Right cardiac atrium (tissue), 5 donors: Measurements from ENCODE around the gene FHIT. TPM values are rescaled to one million over a fixed set of nuclear protein-coding genes. Genes with fewer than 3 reads are reported as not detected.

Experiments
- ATAC-seq, 2 donors: fragments of 200-7000 bp; cut with Tn5 transposase; one replicate each; pipeline versions ENCODE4 v1.8.0 to v1.9.1; 2020; ENCODE audit warnings: moderate library complexity in 2 of 2, mild to moderate bottlenecking in 1 of 2
- DNase-seq, 3 donors: peaks; one replicate each; pipeline ENCODE4 v3.0.0-alpha.2; 2020
- H3K27ac ChIP-seq: one replicate; pipeline ENCODE4 v1.5.1; 2013; ENCODE audit warnings: mild to moderate bottlenecking, low read length, control low read depth, moderate library complexity
- H3K27me3 ChIP-seq: one replicate; pipeline ENCODE4 v1.6.1; 2013; ENCODE audit not compliant: control insufficient read depth, insufficient read depth
- H3K4me1 ChIP-seq: one replicate; pipeline ENCODE4 v1.6.1; 2013; ENCODE audit warnings: low read length; ENCODE audit not compliant: control insufficient read depth, insufficient read depth
- H3K4me3 ChIP-seq: one replicate; pipeline ENCODE4 v1.5.1; 2013; ENCODE audit warnings: low read length, control low read depth
- H3K9me3 ChIP-seq: one replicate; pipeline ENCODE4 v1.6.1; 2013; ENCODE audit warnings: low read length; ENCODE audit not compliant: control insufficient read depth
- WGBS: extraction: QIAGEN DNeasy Blood & Tissue Kit; methylation state at CpG from one replicate; pipeline ENCODE4 v1.1.7; 2013; 5-methylcytosine and 5-hydroxymethylcytosine counted together
- intact Hi-C, 4 donors: fragments of 100-400 bp; cut with DNase I; formaldehyde crosslinking; loops; one replicate each; pipeline versions ENCODE4 v1.11.0 to v1.14.0; 2022 to 2023
- polyA plus RNA-seq: library from polyadenylated mRNA; stranded (reverse); fragments of 200-250 nt; gene quantifications from one replicate; pipeline ENCODE4 v1.2.3, GENCODE V29; 2013
- total RNA-seq, 4 donors: library from RNA; stranded (reverse); fragmentation: NEBNext Ultra II Directional; extraction: Animal tissue kit (Norgen Biotek cat#: 25700); gene quantifications; one replicate each; pipeline ENCODE4 v1.2.1, GENCODE V29; 2021
- donor health status: healthy with polysubstance abuse.
- donor health status: DM: no; HTN: yes; CAD: no.
- donor health status: DM: no; HTN: no; CAD: no.
- donor health status: DM: no; HTN: yes; CAD: no; lungs with severe emphysema.
- donor health status: DM: yes; HTN: yes; CAD: no.

FHIT gene
- total and polyA plus RNA-seq, 5 donors, result 16.5 to 25.8 (median 21.4) TPM

DNA sequence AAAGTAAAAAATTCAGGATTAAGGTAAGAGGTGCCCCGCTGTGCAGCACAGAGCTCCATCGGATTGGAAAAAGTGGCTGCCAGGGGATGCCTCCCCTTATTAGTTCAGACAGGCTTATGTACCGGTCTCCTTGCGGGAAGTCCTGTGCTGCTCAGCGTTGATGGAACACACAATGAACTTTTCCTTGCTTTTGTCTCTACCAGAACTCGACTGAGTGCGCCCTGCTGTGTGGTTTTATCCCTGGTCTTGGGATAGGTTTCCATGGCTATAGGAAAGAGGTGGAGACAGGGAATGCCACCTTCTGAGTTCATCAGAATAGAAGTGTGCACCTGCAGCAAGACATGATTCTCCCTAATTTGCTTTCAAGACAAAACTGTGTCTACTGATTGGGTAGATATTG lies 1455.5 kb downstream of the FHIT start:
- ATAC-seq (no peak), DNase-seq (no peak)
- Histone ChIP-seq H3K4me1 (no peaks in the 10 kb centered on the region), H3K4me3 (no peak overlapping the region), H3K9me3 (no peaks in the 10 kb centered on the region), H3K27me3 (no peaks in the 10 kb centered on the region), H3K27ac (no peak overlapping the region)
- intact Hi-C loops, result no loop called here
- WGBS, result 95% methylated on average over 7 of the region's 7 CpGs

DNA sequence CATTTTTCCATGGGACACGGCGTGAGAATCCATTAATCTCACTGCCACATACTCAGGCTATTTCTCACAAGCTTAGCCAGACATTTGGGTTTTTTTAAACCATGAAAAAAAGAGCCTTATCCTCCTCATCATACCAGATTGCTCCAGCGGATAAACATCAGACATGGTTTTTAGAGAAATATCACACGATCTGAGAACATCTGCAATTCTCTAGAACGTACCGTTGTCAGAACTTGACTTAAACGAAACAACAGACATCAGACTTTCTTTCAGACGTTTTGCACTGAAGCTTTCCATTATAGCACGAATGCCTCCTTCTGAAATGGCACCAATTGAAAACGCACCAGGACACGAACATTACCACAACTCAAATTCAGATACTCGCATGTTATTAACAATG lies 1457.3 kb downstream of the FHIT start:
- no peaks in the 10 kb centered on the region for H3K27me3 ChIP-seq
- no peak overlapping the region for H3K27ac ChIP-seq
- no peaks in the 10 kb centered on the region for H3K4me1 ChIP-seq
- WGBS, result 87% methylated on average over 12 of the region's 12 CpGs
- no peak for DNase-seq
- H3K9me3 ChIP-seq, result no peaks in the 10 kb centered on the region
- ATAC-seq, result no peak
- no peak overlapping the region for H3K4me3 ChIP-seq
- intact Hi-C loops, result no loop called here

GRCh38 chr3:59791774-59792308 lies 1459.4 kb downstream of the FHIT start:
- DNase-seq (no peak), ATAC-seq (no peak)
- intact Hi-C loops, result no loop called here
- Histone ChIP-seq H3K9me3 (no peaks in the 10 kb centered on the region), H3K27ac (no peak overlapping the region), H3K4me1 (no peaks in the 10 kb centered on the region), H3K4me3 (no peak overlapping the region), H3K27me3 (no peaks in the 10 kb centered on the region)
- WGBS, result 80% methylated on average over 3 of the region's 3 CpGs

GRCh38 chr3:59790241-59790640 lies 1461.0 kb downstream of the FHIT start:
- H3K27me3 ChIP-seq, result no peaks in the 10 kb centered on the region
- no peak overlapping the region for H3K27ac ChIP-seq
- no peak for ATAC-seq
- H3K9me3 ChIP-seq, result no peaks in the 10 kb centered on the region
- WGBS, result 76% methylated on average over 1 of the region's 1 CpG
- DNase-seq, result no peak
- H3K4me3 ChIP-seq, result no peak overlapping the region
- intact Hi-C loops, result no loop called here
- H3K4me1 ChIP-seq, result no peaks in the 10 kb centered on the region

GRCh38 chr3:59788801-59789200 lies 1462.5 kb downstream of the FHIT start:
- 94% methylated on average over 4 of the region's 4 CpGs for WGBS
- intact Hi-C loops, result no loop called here

DNA sequence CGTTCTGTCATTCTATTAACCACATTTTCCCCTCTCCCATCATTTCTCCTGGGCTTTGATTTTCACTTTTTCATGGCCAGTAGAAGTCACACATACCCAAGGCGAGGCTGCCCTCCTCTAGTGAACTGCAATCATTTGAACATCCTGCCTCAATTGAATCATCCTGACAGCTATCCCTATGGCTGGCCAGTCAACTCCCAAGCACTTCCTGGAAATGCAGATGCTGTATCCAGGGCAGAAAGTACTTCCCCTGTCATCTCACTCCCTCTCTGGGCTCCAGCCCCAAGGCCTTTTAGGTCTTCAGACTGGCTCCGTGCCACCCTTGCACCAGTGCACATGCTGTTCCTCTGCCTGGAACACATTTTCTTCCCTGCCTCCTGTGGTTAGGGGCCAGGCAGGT lies 1463.1 kb downstream of the FHIT start:
- H3K4me1 ChIP-seq, result no peaks in the 10 kb centered on the region
- 86% methylated on average over 3 of the region's 3 CpGs for WGBS
- H3K4me3 ChIP-seq, result no peak overlapping the region
- DNase-seq (no peak), ATAC-seq (no peak)
- H3K27ac ChIP-seq, result no peak overlapping the region
- no peaks in the 10 kb centered on the region for H3K27me3 ChIP-seq
- intact Hi-C loops, result no loop called here
- H3K9me3 ChIP-seq, result no peaks in the 10 kb centered on the region

More at GRCh38 chr3:59788801-59789200, 1462.5 kb downstream of the FHIT start:
- DNase-seq (no peak), ATAC-seq (no peak)
- Histone ChIP-seq H3K9me3 (no peaks in the 10 kb centered on the region), H3K27me3 (no peaks in the 10 kb centered on the region), H3K27ac (no peak overlapping the region), H3K4me3 (no peak overlapping the region), H3K4me1 (no peaks in the 10 kb centered on the region)

DNA sequence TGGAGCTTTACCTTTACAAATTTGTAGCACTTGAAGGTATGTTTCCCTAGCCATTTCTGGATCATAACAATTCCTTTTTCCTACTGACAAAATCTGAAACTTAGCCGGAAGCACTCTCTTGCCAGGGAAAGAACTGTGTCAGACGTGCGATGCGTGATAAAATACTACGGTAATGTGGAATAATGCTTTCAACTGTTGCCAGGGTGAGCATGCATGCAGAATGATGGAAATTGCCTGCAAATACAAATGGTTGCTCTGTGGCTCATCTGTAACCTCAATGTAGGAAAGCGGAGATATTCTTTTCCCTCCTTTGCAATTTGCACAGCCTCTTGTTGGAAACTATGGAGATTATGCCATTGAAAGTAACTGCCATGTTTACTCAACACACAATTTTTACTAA lies 1464.9 kb downstream of the FHIT start:
- intact Hi-C loops, result no loop called here
- Histone ChIP-seq H3K9me3 (no peaks in the 10 kb centered on the region), H3K4me3 (no peak overlapping the region), H3K4me1 (no peaks in the 10 kb centered on the region), H3K27ac (no peak overlapping the region), H3K27me3 (no peaks in the 10 kb centered on the region)
- DNase-seq (no peak), ATAC-seq (no peak)
- WGBS, result 85% methylated on average over 6 of the region's 6 CpGs

DNA sequence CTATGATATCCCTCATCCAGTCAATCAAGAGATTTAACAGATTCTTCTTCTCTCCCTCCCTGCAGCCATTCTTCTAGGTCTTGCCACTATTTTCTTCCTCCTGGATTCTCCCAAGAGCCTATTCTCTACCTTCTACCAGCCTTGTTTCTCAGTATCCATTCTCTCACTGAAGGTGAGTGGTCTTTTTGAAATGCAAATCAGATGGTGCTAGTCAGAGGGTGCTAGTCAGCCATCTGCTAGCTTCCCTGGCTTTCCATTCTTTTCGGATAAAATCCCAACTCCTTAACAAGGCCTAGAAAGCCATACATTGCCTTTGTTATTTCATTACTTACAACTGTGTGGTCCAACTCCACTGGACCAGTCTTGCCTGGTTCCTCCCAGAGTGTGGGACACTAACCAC lies 1467.1 kb downstream of the FHIT start:
- WGBS, result 94% methylated on average over 1 of the region's 1 CpG
- Histone ChIP-seq H3K4me1 (no peaks in the 10 kb centered on the region), H3K4me3 (no peak overlapping the region), H3K27me3 (no peaks in the 10 kb centered on the region), H3K9me3 (no peaks in the 10 kb centered on the region), H3K27ac (no peak overlapping the region)
- intact Hi-C loops, result no loop called here
- no peak for ATAC-seq
- DNase-seq, result no peak

DNA sequence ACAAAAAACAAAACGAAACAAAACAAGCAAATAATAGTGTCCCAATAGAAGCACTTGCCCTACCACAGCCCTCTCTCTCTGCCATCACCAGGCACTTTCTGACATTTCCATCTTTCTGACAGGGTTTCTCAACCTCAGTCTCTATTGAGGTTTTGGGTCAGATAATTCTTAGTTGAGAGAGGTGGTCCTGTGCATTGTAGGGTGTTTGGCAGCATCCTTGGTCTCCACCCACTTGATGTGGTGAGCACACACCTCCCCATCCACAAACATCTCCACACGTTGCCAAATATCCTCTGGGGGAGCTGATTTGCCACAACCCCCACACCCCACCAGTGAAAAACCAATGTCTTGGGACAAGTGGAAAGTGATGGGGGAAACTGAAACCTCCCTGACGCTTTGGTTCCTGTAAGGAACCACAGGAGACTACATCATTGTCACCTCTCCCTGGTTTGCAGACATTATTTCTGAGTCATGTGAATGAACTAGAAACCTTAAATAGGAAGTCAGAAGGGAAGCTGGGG lies 1467.7 kb downstream of the FHIT start:
- H3K4me1 ChIP-seq, result no peaks in the 10 kb centered on the region
- H3K4me3 ChIP-seq, result no peak overlapping the region
- no peaks in the 10 kb centered on the region for H3K9me3 ChIP-seq
- intact Hi-C loops, result no loop called here
- H3K27me3 ChIP-seq, result no peaks in the 10 kb centered on the region
- ATAC-seq, result no peak
- WGBS, result 66% methylated on average over 3 of the region's 3 CpGs
- H3K27ac ChIP-seq, result no peak overlapping the region
- DNase-seq, result no peak

GRCh38 chr3:59782664-59783063 lies 1468.6 kb downstream of the FHIT start:
- no peak for DNase-seq
- no peak overlapping the region for H3K4me3 ChIP-seq
- no peak for ATAC-seq
- no peak overlapping the region for H3K27ac ChIP-seq
- H3K9me3 ChIP-seq, result no peaks in the 10 kb centered on the region
- H3K4me1 ChIP-seq, result no peaks in the 10 kb centered on the region
- intact Hi-C loops, result no loop called here
- no peaks in the 10 kb centered on the region for H3K27me3 ChIP-seq

DNA sequence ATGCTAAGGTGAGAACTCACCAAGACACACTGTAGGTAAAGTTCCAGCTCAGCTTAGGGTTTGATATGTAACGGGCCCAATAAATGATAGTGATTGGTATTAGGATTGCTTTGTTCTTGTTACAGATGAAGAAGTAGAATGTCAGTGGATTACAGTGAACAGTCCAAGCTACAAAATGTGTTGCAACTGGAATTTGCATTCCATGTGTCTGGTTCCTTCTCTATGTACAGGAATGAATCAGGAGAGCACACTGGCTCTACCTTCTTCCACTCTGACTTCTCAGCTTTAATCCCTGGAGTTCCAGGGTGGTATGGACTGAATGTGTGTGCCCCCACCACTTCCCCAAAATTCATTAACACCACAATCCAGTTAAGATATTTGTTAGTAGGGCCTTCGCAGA lies 1471.0 kb downstream of the FHIT start:
- ATAC-seq, result no peak
- 94% methylated on average over 2 of the region's 2 CpGs for WGBS
- Histone ChIP-seq H3K4me1 (no peaks in the 10 kb centered on the region), H3K27me3 (no peaks in the 10 kb centered on the region), H3K4me3 (no peak overlapping the region), H3K9me3 (no peaks in the 10 kb centered on the region), H3K27ac (no peak overlapping the region)
- DNase-seq, result no peak
- intact Hi-C loops, result no loop called here

DNA sequence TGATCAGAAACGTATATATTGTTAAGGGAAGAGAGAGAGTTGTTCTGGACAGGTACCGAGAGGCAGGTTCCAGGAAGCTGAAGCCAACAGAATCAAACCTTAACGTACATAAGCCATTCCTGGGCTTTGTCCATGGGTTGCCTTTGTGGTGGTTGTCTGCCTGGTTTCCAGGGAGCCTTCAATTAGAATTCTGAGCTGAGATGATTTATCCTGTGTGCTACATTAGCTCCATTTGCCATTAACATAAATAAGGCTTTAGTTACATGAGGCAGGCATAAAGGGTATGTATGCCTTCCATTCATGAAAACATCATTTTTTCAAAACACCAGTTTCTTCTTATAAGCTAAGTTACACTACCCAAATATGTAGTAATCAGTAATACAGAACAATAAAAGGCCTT lies 1472.0 kb downstream of the FHIT start:
- H3K4me3 ChIP-seq, result no peak overlapping the region
- WGBS, result 93% methylated on average over 3 of the region's 3 CpGs
- intact Hi-C loops, result loop anchor here in 1 of 4 donors (10.0 kb wide), 1 partner anchor 796 kb away; no protein-coding TSS in a partner anchor
- no peak overlapping the region for H3K27ac ChIP-seq
- ATAC-seq, result no peak
- no peaks in the 10 kb centered on the region for H3K27me3 ChIP-seq
- H3K9me3 ChIP-seq, result no peaks in the 10 kb centered on the region
- no peak for DNase-seq
- H3K4me1 ChIP-seq, result no peaks in the 10 kb centered on the region
